Measurements from ENCODE around the gene MYL12A. TPM values are rescaled to one million over a fixed set of nuclear protein-coding genes. Genes with fewer than 3 reads are reported as not detected.
A peak's percentile ranks its signal among the peaks of the same experiment; 100 is the strongest.

Gene MYL12A
- total and polyA plus RNA-seq, 4 donors = 158 to 314 (median 179) TPM

DNA sequence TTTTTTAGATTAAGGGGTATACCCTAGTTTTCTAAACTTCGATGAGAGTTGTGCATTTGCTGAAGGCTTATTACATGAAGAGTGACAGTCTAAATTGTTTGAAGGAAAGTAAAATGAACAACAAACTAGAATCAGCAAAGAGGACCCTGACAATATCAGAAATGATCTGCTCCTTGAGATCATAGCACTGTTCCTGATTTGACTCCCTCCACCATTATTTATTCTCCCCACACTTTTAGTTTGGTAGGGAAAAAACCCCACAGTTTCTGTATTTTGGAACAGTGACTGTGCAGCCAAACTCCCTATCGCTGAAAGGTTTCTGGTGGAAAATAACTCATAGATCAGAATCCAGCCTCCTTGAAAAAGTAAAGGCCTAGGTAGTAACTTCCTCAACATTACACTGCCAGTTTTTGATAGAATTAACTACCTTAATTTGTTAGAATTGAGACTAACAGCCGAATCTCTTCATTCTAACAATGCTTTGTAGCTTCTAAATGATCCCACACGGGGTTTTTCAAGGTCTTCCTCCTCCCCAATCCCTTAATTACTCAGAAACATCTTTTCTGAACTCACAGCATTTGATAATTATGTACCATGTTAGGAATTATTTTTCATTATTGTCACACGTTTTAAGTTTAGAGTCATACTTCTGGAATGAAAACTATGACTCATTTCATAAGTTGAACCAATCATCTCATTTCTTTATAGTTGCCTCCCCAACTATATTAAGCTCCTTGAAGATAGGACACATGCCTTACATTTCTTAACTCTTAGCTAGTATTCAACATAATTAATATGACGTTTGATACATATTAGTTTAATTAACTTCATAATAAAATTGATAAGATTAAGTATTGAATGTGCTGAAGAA is 2.9 kb downstream of the MYL12A start:
- peaks cover 0 to 24% (median 21%) of the 10 kb centered on the region in 4 donors for H3K36me3 ChIP-seq (ENCODE audit: control insufficient read depth in 4 of 4, insufficient read depth in 3 of 4, low read depth in 1 of 4, low read length in 3 of 4)
- no peak overlapping the region for H3K4me3 ChIP-seq (ENCODE audit: low read depth in 1 of 3, low read length in 3 of 3)
- DNase-seq (ENCODE audit: low spot score) = no peak
- TF ChIP-seq JUND (IDR thresholded peaks at IDR 0.05) (peak in 1 of 2 donors; percentile 56), RXRA (IDR thresholded peaks at IDR 0.05) (peak in 1 of 2 donors; percentile 35), SP1 (IDR thresholded peaks at IDR 0.05) (no peak)
- H3K27me3 ChIP-seq (ENCODE audit: control insufficient read depth in 4 of 4, insufficient read depth in 4 of 4, low read length in 3 of 4) = no peaks in the 10 kb centered on the region
- 61% methylated on average over 6 of the region's 6 CpGs for WGBS
- peak overlapping the region in 1 of 2 donors; percentile 12 for H3K9ac ChIP-seq (ENCODE audit: low read depth in 1 of 2, low read length in 2 of 2)
- peaks cover 2 to 41% (median 21%) of the 10 kb centered on the region in 4 donors for H3K4me1 ChIP-seq (ENCODE audit: control insufficient read depth in 4 of 4, insufficient read depth in 4 of 4, low read length in 3 of 4)
- H3K9me3 ChIP-seq (ENCODE audit: control insufficient read depth in 4 of 4, low read length in 3 of 4) = no peaks in the 10 kb centered on the region
- peak overlapping the region in 1 of 2 donors; percentile 19 for H3K27ac ChIP-seq (ENCODE audit: low read depth in 1 of 2, low read length in 2 of 2)

DNA sequence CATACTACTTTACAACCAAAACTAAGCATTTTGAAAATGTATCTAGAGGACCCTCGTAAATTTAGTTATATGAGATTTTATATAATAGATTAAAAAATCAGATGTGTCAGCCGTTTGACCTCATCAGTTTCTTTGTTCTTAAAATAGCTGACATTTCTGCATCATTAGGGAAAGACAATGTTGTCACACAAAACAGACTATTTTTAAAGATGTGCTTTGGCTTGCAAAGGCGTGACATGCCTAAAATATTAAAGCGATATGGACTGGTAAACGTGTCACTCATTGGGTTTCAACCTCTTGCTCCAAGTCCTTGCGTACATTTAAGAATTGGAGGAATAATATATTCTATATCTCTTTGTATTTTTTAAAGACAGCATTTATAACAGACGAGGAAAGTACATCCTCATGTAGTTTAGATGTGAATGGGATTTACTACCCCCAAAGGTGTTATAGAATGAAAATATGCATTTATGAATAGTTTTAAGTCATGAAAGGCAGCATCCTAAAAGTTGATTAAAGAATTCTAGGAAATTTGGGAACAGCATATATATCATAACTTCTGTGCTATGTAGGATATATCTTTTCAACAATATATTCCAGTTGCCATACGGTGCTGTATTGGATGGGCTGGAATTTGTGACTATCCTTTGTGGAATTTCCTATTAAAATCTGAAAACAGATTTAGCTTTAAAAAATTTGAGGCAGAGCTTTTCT is 3.8 kb downstream of the MYL12A start:
- Histone ChIP-seq H3K4me3 (ENCODE audit: low read depth in 1 of 3, low read length in 3 of 3) (no peak overlapping the region), H3K9ac (ENCODE audit: low read depth in 1 of 2, low read length in 2 of 2) (no peak overlapping the region), H3K27me3 (ENCODE audit: control insufficient read depth in 4 of 4, insufficient read depth in 4 of 4, low read length in 3 of 4) (no peaks in the 10 kb centered on the region), H3K27ac (ENCODE audit: low read depth in 1 of 2, low read length in 2 of 2) (no peak overlapping the region), H3K9me3 (ENCODE audit: control insufficient read depth in 4 of 4, low read length in 3 of 4) (no peaks in the 10 kb centered on the region), H3K4me1 (ENCODE audit: control insufficient read depth in 4 of 4, insufficient read depth in 4 of 4, low read length in 3 of 4) (peaks cover 2 to 45% (median 26%) of the 10 kb centered on the region in 4 donors), H3K36me3 (ENCODE audit: control insufficient read depth in 4 of 4, insufficient read depth in 3 of 4, low read depth in 1 of 4, low read length in 3 of 4) (peaks cover 2 to 31% (median 24%) of the 10 kb centered on the region in 4 donors)
- 77% methylated on average over 8 of the region's 8 CpGs for WGBS
- TF ChIP-seq, protein P1, sequence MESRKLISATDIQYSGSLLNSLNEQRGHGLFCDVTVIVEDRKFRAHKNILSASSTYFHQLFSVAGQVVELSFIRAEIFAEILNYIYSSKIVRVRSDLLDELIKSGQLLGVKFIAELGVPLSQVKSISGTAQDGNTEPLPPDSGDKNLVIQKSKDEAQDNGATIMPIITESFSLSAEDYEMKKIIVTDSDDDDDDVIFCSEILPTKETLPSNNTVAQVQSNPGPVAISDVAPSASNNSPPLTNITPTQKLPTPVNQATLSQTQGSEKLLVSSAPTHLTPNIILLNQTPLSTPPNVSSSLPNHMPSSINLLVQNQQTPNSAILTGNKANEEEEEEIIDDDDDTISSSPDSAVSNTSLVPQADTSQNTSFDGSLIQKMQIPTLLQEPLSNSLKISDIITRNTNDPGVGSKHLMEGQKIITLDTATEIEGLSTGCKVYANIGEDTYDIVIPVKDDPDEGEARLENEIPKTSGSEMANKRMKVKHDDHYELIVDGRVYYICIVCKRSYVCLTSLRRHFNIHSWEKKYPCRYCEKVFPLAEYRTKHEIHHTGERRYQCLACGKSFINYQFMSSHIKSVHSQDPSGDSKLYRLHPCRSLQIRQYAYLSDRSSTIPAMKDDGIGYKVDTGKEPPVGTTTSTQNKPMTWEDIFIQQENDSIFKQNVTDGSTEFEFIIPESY (IDR thresholded peaks at IDR 0.05) = no peak
- TF ChIP-seq, protein P2, sequence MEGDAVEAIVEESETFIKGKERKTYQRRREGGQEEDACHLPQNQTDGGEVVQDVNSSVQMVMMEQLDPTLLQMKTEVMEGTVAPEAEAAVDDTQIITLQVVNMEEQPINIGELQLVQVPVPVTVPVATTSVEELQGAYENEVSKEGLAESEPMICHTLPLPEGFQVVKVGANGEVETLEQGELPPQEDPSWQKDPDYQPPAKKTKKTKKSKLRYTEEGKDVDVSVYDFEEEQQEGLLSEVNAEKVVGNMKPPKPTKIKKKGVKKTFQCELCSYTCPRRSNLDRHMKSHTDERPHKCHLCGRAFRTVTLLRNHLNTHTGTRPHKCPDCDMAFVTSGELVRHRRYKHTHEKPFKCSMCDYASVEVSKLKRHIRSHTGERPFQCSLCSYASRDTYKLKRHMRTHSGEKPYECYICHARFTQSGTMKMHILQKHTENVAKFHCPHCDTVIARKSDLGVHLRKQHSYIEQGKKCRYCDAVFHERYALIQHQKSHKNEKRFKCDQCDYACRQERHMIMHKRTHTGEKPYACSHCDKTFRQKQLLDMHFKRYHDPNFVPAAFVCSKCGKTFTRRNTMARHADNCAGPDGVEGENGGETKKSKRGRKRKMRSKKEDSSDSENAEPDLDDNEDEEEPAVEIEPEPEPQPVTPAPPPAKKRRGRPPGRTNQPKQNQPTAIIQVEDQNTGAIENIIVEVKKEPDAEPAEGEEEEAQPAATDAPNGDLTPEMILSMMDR (IDR thresholded peaks at IDR 0.05; ENCODE audit: low read depth, low read length, missing input control) = no peak
- TF ChIP-seq, protein P3, sequence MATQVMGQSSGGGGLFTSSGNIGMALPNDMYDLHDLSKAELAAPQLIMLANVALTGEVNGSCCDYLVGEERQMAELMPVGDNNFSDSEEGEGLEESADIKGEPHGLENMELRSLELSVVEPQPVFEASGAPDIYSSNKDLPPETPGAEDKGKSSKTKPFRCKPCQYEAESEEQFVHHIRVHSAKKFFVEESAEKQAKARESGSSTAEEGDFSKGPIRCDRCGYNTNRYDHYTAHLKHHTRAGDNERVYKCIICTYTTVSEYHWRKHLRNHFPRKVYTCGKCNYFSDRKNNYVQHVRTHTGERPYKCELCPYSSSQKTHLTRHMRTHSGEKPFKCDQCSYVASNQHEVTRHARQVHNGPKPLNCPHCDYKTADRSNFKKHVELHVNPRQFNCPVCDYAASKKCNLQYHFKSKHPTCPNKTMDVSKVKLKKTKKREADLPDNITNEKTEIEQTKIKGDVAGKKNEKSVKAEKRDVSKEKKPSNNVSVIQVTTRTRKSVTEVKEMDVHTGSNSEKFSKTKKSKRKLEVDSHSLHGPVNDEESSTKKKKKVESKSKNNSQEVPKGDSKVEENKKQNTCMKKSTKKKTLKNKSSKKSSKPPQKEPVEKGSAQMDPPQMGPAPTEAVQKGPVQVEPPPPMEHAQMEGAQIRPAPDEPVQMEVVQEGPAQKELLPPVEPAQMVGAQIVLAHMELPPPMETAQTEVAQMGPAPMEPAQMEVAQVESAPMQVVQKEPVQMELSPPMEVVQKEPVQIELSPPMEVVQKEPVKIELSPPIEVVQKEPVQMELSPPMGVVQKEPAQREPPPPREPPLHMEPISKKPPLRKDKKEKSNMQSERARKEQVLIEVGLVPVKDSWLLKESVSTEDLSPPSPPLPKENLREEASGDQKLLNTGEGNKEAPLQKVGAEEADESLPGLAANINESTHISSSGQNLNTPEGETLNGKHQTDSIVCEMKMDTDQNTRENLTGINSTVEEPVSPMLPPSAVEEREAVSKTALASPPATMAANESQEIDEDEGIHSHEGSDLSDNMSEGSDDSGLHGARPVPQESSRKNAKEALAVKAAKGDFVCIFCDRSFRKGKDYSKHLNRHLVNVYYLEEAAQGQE (IDR thresholded peaks at IDR 0.05) = peak; percentile 5
- DNase-seq (ENCODE audit: low spot score) = no peak

Measured in liver (tissue), 9 donors.